B cell (primary cell): ENCODE results near the gene CSF1. TPM values are rescaled to one million over a fixed set of nuclear protein-coding genes. Genes with fewer than 3 reads are reported as not detected.

Experiments used
- ATAC-seq: fragments of 200-7000 bp; cut with Tn5 transposase; one replicate; pipeline ENCODE4 v1.10.0; 2021; ENCODE audit warnings: low read depth, mild to moderate bottlenecking, moderate number of reproducible peaks, moderate library complexity
- CTCF ChIA-PET: fragments of 350-600 bp; sonication (Branson Sonifier 250); formaldehyde crosslinking; loops from one replicate; lab custom pipeline; 2021; ENCODE audit warnings: antibody characterized with exemption, inconsistent platforms; lab: Charles Lee
- POLR2A ChIA-PET: fragments of 350-600 bp; sonication (Branson Sonifier 250); formaldehyde crosslinking; loops from one replicate; lab custom pipeline; 2021; ENCODE audit warnings: antibody characterized with exemption; lab: Charles Lee
- DNase-seq: peaks from one replicate; pipeline ENCODE4 v3.0.0; 2013
- H2AFZ ChIP-seq: 2 replicates; pipeline ENCODE4 v1.6.1; 2012; ENCODE audit warnings: mild to moderate bottlenecking, low read depth, low read length; ENCODE audit not compliant: insufficient read depth, poor library complexity, severe bottlenecking
- H3K27ac ChIP-seq, 2 donors: 1 replicate in 1 of 2; 2 replicates in 1 of 2; pipeline ENCODE4 v1.5.1; 2012 to 2013; ENCODE audit warnings: low read length in 2 of 2, mild to moderate bottlenecking in 2 of 2, moderate library complexity in 1 of 2
- H3K27me3 ChIP-seq, 4 experiments: fragments of 200-600 bp in 1 of 4; sonication (generic) in 1 of 4; replicated peaks in 1 of 4; 1 replicate in 2 of 4; 2 replicates in 2 of 4; pipeline versions ENCODE4 v1.6.1 to v1.7.0; 2013 to 2016; ENCODE audit warnings: low read length in 3 of 4, mild to moderate bottlenecking in 2 of 4, mixed read lengths in 1 of 4, moderate library complexity in 1 of 4; ENCODE audit not compliant: insufficient read depth in 4 of 4, control insufficient read depth in 3 of 4; ENCODE audit errors: control extremely low read depth in 1 of 4
- H3K36me3 ChIP-seq, 2 experiments: replicated peaks in 1 of 2; 1 replicate in 1 of 2; 2 replicates in 1 of 2; pipeline versions ENCODE4 v1.6.1 to v1.7.1; 2013; ENCODE audit warnings: low read length in 1 of 2; ENCODE audit not compliant: insufficient read depth in 2 of 2, control insufficient read depth in 1 of 2; ENCODE audit errors: control extremely low read depth in 1 of 2, extremely low read depth in 1 of 2
- H3K4me1 ChIP-seq, 2 donors: fragments of 200-600 bp in 1 of 2; sonication (generic) in 1 of 2; 1 replicate in 1 of 2; 2 replicates in 1 of 2; pipeline versions ENCODE4 v1.5.1 to v1.6.1; 2013 to 2017; ENCODE audit warnings: low read length in 2 of 2; ENCODE audit not compliant: control insufficient read depth in 2 of 2, insufficient read depth in 2 of 2
- H3K4me2 ChIP-seq: replicated peaks from 2 replicates; pipeline ENCODE3; 2012; ENCODE audit warnings: mild to moderate bottlenecking, low read depth, low read length; ENCODE audit not compliant: poor library complexity, severe bottlenecking
- H3K4me3 ChIP-seq, 5 experiments: fragments of 200-600 bp in 1 of 5; sonication (generic) in 1 of 5; 1 replicate in 3 of 5; 2 replicates in 2 of 5; pipeline versions ENCODE4 v1.5.1 to v1.7.0; 2011 to 2016; ENCODE audit warnings: low read length in 4 of 5, mild to moderate bottlenecking in 4 of 5, low read depth in 2 of 5, control low read depth in 1 of 5, moderate library complexity in 1 of 5; ENCODE audit not compliant: insufficient read depth in 1 of 5; ENCODE audit errors: control extremely low read depth in 1 of 5, extremely low read depth in 1 of 5
- H3K79me2 ChIP-seq: fragments of 200-600 bp; sonication (generic); one replicate; pipeline ENCODE4 v1.6.0; 2016; ENCODE audit warnings: low read length; ENCODE audit not compliant: control insufficient read depth, insufficient read depth
- H3K9ac ChIP-seq: fragments of 200-600 bp; sonication (generic); 2 replicates; pipeline ENCODE4 v1.6.1; 2017; ENCODE audit warnings: mild to moderate bottlenecking, low read length, moderate library complexity
- H3K9me3 ChIP-seq, 3 donors: one replicate each; pipeline versions ENCODE4 v1.6.1 to v1.7.1; 2013; ENCODE audit warnings: low read length in 2 of 3; ENCODE audit not compliant: control insufficient read depth in 2 of 3, insufficient read depth in 1 of 3; ENCODE audit errors: control extremely low read depth in 1 of 3
- H4K20me1 ChIP-seq: 2 replicates; pipeline ENCODE4 v1.6.0; 2012; ENCODE audit warnings: mild to moderate bottlenecking, low read length; ENCODE audit not compliant: insufficient read depth, control insufficient read depth, poor library complexity, severe bottlenecking
- H3K27ac Mint-ChIP-seq: one replicate; pipeline ENCODE4 v1.8.0; 2021; ENCODE audit warnings: mixed read lengths
- H3K27me3 Mint-ChIP-seq: one replicate; pipeline ENCODE4 v1.8.0; 2021; ENCODE audit warnings: mixed read lengths
- H3K4me1 Mint-ChIP-seq: one replicate; pipeline ENCODE4 v1.8.0; 2021; ENCODE audit warnings: mixed read lengths
- H3K4me3 Mint-ChIP-seq: one replicate; pipeline ENCODE4 v1.8.0; 2021; ENCODE audit warnings: mixed read lengths
- H3K9me3 Mint-ChIP-seq: one replicate; pipeline ENCODE4 v1.8.0; 2022; ENCODE audit warnings: mixed read lengths; ENCODE audit not compliant: insufficient read depth
- EZH2 ChIP-seq: IDR thresholded peaks from 2 replicates; pipeline ENCODE4 v1.6.1; 2012; ENCODE audit warnings: borderline replicate concordance, low read depth, mild to moderate bottlenecking, moderate library complexity, low read length; ENCODE audit not compliant: insufficient read depth, poor library complexity, severe bottlenecking
- WGBS: methylation state at CpG from one replicate; pipeline ENCODE4 v1.1.5; 2013; ENCODE audit warnings: missing lambda C conversion rate; ENCODE audit not compliant: insufficient coverage; 5-methylcytosine and 5-hydroxymethylcytosine counted together
- intact Hi-C: fragments of 100-400 bp; cut with micrococcal nuclease; formaldehyde crosslinking; loops from one replicate; pipeline ENCODE4 v1.10.0; 2022
- polyA plus RNA-seq: library from polyadenylated mRNA; depleted of rRNA; stranded (reverse); fragments of >200 nt; gene quantifications from 2 replicates; pipeline ENCODE4 v1.2.3, GENCODE V29; 2012
- total RNA-seq, 2 donors: library from RNA; stranded (reverse); fragments of 120-200 nt in 1 of 2; gene quantifications; 1 replicate in 1 of 2; 2 replicates in 1 of 2; pipeline versions ENCODE4 v1.2.3 to v1.2.4, GENCODE V29; 2013 to 2022
- TF ChIP-seq, protein P1 (sequence below): fragments of 200-600 bp; IDR thresholded peaks from one replicate; pipeline ENCODE4 v1.8.0; 2022; ENCODE audit warnings: antibody characterized with exemption, mild to moderate bottlenecking

The CSF1 gene
- total and polyA plus RNA-seq, 2 donors (not counting 1 experiment from before 2014, with no cell fraction given): 0.55 to 4.2 TPM

DNA sequence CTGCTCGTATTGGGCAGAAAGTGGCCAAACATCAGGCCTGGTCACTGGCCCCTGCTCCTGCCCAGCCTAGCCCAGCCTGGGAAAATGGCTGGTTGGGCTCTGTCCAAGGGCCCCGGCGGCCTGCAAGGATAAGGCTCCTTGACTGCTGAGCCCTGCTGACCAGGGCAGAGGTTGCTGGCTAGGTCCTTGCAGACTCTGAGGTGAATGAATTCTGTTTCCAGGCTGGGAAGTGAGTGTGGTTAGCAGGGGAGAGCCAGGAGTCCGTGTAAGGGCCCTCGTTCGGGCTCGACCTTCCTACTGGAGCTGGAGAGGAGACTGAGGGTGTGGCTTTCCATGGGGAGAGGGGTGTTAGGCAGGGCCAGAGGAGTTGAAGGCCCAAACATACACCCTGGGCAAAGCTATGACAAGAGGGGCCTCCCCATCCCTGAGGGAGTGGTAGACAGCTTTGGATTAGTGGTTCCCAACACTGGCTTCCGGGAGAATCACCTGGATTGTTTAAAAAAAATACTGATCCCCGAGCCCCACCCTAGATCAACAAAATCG, 20.6 kb downstream of the CSF1 start:
- Histone ChIP-seq H4K20me1 (no peaks in the 10 kb centered on the region), H3K4me3 (no peak overlapping the region), H2AFZ (no peak overlapping the region), H3K4me2 (no peak overlapping the region), H3K9me3 (peaks cover 0 to 12% (median 0%) of the 10 kb centered on the region in 3 donors), H3K27me3 (no peaks in the 10 kb centered on the region), H3K36me3 (no peaks in the 10 kb centered on the region), H3K79me2 (no peaks in the 10 kb centered on the region), H3K27ac (no peak overlapping the region), H3K9ac (no peak overlapping the region), H3K4me1 (no peaks in the 10 kb centered on the region)
- no peak for TF ChIP-seq EZH2
- TF ChIP-seq, protein P1, sequence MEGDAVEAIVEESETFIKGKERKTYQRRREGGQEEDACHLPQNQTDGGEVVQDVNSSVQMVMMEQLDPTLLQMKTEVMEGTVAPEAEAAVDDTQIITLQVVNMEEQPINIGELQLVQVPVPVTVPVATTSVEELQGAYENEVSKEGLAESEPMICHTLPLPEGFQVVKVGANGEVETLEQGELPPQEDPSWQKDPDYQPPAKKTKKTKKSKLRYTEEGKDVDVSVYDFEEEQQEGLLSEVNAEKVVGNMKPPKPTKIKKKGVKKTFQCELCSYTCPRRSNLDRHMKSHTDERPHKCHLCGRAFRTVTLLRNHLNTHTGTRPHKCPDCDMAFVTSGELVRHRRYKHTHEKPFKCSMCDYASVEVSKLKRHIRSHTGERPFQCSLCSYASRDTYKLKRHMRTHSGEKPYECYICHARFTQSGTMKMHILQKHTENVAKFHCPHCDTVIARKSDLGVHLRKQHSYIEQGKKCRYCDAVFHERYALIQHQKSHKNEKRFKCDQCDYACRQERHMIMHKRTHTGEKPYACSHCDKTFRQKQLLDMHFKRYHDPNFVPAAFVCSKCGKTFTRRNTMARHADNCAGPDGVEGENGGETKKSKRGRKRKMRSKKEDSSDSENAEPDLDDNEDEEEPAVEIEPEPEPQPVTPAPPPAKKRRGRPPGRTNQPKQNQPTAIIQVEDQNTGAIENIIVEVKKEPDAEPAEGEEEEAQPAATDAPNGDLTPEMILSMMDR: no peak
- peaks cover 3% of the 10 kb centered on the region for H3K27me3 Mint-ChIP-seq
- CTCF ChIA-PET: no interaction called here
- WGBS: 85% methylated on average over 7 of the region's 10 CpGs
- DNase-seq (no peak), ATAC-seq (no peak)
- H3K4me1 Mint-ChIP-seq: no peaks in the 10 kb centered on the region
- no peak overlapping the region for H3K27ac Mint-ChIP-seq
- H3K9me3 Mint-ChIP-seq: no peaks in the 10 kb centered on the region
- intact Hi-C loops: no loop called here
- POLR2A ChIA-PET: no interaction called here
- no peak overlapping the region for H3K4me3 Mint-ChIP-seq

DNA sequence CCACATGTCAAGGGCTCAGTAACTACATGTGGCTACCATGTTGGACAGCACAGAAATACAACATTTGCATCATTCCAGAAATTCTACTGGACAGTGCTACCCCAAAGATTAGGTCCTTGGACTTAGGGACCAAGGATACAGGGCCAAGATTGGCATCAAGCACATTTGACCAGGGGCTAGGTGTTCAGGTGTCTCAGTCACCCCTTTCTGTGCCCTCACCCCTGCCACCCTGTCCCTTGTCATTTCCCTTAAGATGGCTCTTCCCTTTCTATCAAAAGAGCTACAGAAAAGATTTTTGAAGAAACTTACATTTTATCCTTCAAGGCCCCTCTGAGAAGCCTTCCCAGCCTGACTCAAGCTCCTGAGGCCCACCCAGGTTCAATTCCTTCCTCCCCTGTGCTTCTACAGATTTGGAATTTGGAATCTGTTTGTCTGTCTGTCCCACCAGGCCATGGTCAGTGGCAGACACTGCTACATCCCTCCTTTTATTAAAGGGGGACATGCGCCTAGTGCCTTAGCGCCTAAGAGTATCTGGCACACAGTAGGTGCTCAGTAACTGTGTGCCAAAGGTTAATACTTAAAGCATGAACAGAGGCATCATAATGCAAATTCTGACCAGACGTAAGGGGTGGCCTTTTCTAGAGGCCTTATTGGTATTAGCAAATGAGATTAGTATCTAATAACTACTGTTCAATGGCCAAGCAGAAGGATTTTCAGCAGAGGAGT, 21.4 kb downstream of the CSF1 start:
- Mint-ChIP-seq H3K27ac (no peak overlapping the region), H3K4me1 (no peaks in the 10 kb centered on the region), H3K9me3 (peaks cover 3% of the 10 kb centered on the region), H3K27me3 (peaks cover 7% of the 10 kb centered on the region), H3K4me3 (no peak overlapping the region)
- H3K4me3 ChIP-seq: no peak overlapping the region
- TF ChIP-seq, protein P1: no peak
- TF ChIP-seq EZH2: no peak
- WGBS: 83% methylated on average over 2 of the region's 3 CpGs
- H3K4me1 ChIP-seq: no peaks in the 10 kb centered on the region
- peaks cover 0 to 16% (median 3%) of the 10 kb centered on the region in 3 donors for H3K9me3 ChIP-seq
- H3K9ac ChIP-seq: no peak overlapping the region
- no peaks in the 10 kb centered on the region for H3K27me3 ChIP-seq
- CTCF ChIA-PET: no interaction called here
- intact Hi-C loops: no loop called here
- no peaks in the 10 kb centered on the region for H4K20me1 ChIP-seq
- POLR2A ChIA-PET: no interaction called here
- H3K79me2 ChIP-seq: no peaks in the 10 kb centered on the region
- H2AFZ ChIP-seq: no peak overlapping the region
- no peak overlapping the region for H3K4me2 ChIP-seq
- no peaks in the 10 kb centered on the region for H3K36me3 ChIP-seq
- DNase-seq: no peak
- ATAC-seq: no peak
- H3K27ac ChIP-seq: no peak overlapping the region
